SK-N-SH treated with all-trans-retinoic acid at 6 μM for 48 hours (cell line): ENCODE data around the gene ZNF319.

ENCODE experiments used
- ARNTL ChIP-seq: fragments of 450-650 bp; formaldehyde crosslinking; IDR thresholded peaks from 2 replicates; pipeline ENCODE4 v1.5.0; 2020; ENCODE audit warnings: low read depth, mild to moderate bottlenecking, moderate library complexity, borderline replicate concordance
- CSDC2 ChIP-seq: fragments of 250-450 bp; sonication (Bioruptor Pico); IDR thresholded peaks from 2 replicates; pipeline ENCODE4 v1.5.0; 2020; ENCODE audit warnings: mild to moderate bottlenecking, moderate library complexity
- ESRRG ChIP-seq: fragments of 250-450 bp; sonication (Bioruptor Pico); IDR thresholded peaks from 2 replicates; pipeline ENCODE4 v1.6.1; 2021; ENCODE audit warnings: mild to moderate bottlenecking
- ISL1 ChIP-seq: fragments of 250-450 bp; sonication (Bioruptor Pico); IDR thresholded peaks from 2 replicates; pipeline ENCODE4 v2.1.2; 2022; ENCODE audit warnings: mild to moderate bottlenecking, moderate library complexity
- OSR1 ChIP-seq: fragments of 250-450 bp; sonication (Bioruptor Pico); IDR thresholded peaks from 2 replicates; pipeline ENCODE4 v1.8.0; 2022; ENCODE audit warnings: moderate library complexity, mild to moderate bottlenecking, inconsistent platforms
- ZC3H10 ChIP-seq: fragments of 250-450 bp; sonication (Bioruptor Pico); IDR thresholded peaks from 2 replicates; pipeline ENCODE4 v1.5.1; 2021; ENCODE audit warnings: mild to moderate bottlenecking, moderate library complexity
- TF ChIP-seq, protein P1 (sequence below): fragments of 250-450 bp; sonication (Bioruptor Pico); IDR thresholded peaks from 2 replicates; pipeline ENCODE4 v1.5.1; 2021; ENCODE audit warnings: mild to moderate bottlenecking, moderate library complexity

DNA sequence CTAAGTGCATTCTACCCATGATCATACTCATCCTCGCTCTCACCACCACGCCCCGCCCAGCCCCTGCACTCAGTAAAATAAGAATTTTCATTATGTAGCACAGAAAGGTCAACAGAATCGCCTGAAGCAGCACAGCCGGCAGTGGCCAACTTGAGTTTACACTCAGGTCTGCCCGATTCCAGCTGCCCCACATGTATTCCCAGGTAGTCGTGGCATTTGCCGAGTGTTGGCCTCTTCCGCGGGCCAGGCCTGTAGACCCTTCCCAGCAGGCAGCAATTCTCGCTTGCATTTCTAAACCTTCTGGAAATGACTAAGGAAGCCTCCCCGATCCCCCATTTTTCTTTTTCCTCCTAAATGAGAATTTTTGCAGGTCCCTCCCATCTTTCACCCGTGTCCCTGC, 30.2 kb downstream of the ZNF319 start:
- TF ChIP-seq ARNTL (CRISPR knock-in tag): no peak
- no peak for TF ChIP-seq OSR1 (CRISPR knock-in tag)
- no peak for TF ChIP-seq ISL1 (CRISPR knock-in tag)
- no peak for TF ChIP-seq CSDC2 (CRISPR knock-in tag)
- no peak for TF ChIP-seq ESRRG
- TF ChIP-seq ZC3H10 (CRISPR knock-in tag): no peak
- TF ChIP-seq, protein P1, sequence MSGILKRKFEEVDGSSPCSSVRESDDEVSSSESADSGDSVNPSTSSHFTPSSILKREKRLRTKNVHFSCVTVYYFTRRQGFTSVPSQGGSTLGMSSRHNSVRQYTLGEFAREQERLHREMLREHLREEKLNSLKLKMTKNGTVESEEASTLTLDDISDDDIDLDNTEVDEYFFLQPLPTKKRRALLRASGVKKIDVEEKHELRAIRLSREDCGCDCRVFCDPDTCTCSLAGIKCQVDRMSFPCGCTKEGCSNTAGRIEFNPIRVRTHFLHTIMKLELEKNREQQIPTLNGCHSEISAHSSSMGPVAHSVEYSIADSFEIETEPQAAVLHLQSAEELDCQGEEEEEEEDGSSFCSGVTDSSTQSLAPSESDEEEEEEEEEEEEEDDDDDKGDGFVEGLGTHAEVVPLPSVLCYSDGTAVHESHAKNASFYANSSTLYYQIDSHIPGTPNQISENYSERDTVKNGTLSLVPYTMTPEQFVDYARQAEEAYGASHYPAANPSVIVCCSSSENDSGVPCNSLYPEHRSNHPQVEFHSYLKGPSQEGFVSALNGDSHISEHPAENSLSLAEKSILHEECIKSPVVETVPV (CRISPR knock-in tag): no peak
